Adrenal gland (tissue), 5 donors: Measurements from ENCODE around the gene FARS2.

Experiments
- POLR2A ChIP-seq, 2 donors: fragments of 450-650 bp; IDR thresholded peaks; one replicate each; pipeline ENCODE4 v1.6.1; 2017; ENCODE audit warnings: antibody characterized with exemption in 2 of 2, mild to moderate bottlenecking in 2 of 2, moderate library complexity in 1 of 2
- TF ChIP-seq, protein P1 (sequence below), 6 experiments: fragments of 450-650 bp in 4 of 6; fragments of 200-600 bp in 2 of 6; sonication (generic) in 1 of 6; IDR thresholded peaks; 1 replicate in 5 of 6; 2 replicates in 1 of 6; pipeline versions ENCODE4 v1.5.1 to v1.8.0; 2016 to 2021; ENCODE audit warnings: antibody characterized with exemption in 6 of 6, mild to moderate bottlenecking in 2 of 6, moderate library complexity in 1 of 6
- donor health status: DM: no; HTN: no; CAD: no.

DNA sequence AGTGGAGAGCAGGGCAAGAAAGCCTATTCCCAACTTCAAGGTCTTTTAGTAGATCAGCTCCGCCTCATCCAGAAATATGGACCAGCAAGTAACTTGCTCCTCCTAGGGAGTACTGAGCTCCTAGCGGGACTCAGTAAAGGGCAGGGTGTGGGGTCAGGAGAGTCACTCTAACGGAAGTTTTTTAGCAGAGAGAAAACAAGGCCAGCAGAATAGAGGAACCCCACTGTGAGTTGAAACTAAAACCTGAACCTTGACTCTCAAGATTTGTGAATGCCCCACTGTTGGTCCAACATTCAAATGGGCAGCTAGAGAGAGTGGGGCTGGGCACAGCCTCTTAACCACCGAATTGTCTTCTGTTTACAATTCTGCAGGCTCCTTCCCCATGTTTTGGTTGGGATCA is 244.8 kb downstream of the FARS2 start:
- TF ChIP-seq, protein P1, sequence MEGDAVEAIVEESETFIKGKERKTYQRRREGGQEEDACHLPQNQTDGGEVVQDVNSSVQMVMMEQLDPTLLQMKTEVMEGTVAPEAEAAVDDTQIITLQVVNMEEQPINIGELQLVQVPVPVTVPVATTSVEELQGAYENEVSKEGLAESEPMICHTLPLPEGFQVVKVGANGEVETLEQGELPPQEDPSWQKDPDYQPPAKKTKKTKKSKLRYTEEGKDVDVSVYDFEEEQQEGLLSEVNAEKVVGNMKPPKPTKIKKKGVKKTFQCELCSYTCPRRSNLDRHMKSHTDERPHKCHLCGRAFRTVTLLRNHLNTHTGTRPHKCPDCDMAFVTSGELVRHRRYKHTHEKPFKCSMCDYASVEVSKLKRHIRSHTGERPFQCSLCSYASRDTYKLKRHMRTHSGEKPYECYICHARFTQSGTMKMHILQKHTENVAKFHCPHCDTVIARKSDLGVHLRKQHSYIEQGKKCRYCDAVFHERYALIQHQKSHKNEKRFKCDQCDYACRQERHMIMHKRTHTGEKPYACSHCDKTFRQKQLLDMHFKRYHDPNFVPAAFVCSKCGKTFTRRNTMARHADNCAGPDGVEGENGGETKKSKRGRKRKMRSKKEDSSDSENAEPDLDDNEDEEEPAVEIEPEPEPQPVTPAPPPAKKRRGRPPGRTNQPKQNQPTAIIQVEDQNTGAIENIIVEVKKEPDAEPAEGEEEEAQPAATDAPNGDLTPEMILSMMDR (IDR thresholded peaks at IDR 0.05), result no peak
- TF ChIP-seq POLR2A (IDR thresholded peaks at IDR 0.05), result no peak
